H7 (cell line): ENCODE data around the gene HSPG2. TPM values are rescaled to one million over a fixed set of nuclear protein-coding genes. Genes with fewer than 3 reads are reported as not detected.

Source experiments
- DNase-seq: peaks from one replicate; pipeline ENCODE4 v3.0.0; 2012
- H3K27me3 ChIP-seq: 2 replicates; pipeline ENCODE4 v1.6.0; 2011; ENCODE audit warnings: mild to moderate bottlenecking, low read length; ENCODE audit not compliant: control insufficient read depth, insufficient read depth
- H3K36me3 ChIP-seq: replicated peaks from 2 replicates; pipeline ENCODE4 v1.5.1; 2011; ENCODE audit warnings: low read length; ENCODE audit not compliant: control insufficient read depth, insufficient read depth
- H3K4me3 ChIP-seq: 2 replicates; pipeline ENCODE4 v1.5.1; 2011; ENCODE audit warnings: low read depth, mild to moderate bottlenecking, control low read depth, low read length, moderate library complexity; ENCODE audit not compliant: insufficient read depth
- total RNA-seq: library from RNA; depleted of rRNA; stranded (reverse); fragments of >200 nt; shearing (Covaris generic); gene quantifications from 2 replicates; pipeline ENCODE4 v1.2.3, GENCODE V29; 2014

HSPG2 gene
- total RNA-seq, 1 experiment from 2014 or later = 49.2 TPM

DNA sequence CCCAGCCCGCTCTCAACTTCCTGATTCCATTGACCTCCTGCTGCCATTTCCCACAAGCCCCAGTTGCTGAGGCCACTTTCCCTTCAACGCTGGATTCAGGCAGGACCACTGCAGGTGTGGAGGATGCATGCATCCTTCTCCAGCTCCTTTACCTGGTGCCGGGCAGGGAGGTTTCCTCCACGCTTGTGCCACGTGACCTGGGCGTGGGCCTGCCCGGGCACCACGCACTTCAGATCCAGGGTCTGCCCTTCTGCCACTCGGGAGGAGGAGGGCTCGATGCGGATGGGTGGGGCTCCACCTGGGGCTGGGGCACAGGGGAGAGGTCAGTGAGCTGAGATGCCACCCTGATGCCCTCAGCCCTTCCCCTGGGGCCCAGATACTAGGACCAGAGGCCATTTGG, 93.1 kb downstream of the HSPG2 start:
- DNase-seq = no peak
- H3K4me3 ChIP-seq = no peak overlapping the region
- no peaks in the 10 kb centered on the region for H3K27me3 ChIP-seq
- peaks cover 26% of the 10 kb centered on the region for H3K36me3 ChIP-seq

DNA sequence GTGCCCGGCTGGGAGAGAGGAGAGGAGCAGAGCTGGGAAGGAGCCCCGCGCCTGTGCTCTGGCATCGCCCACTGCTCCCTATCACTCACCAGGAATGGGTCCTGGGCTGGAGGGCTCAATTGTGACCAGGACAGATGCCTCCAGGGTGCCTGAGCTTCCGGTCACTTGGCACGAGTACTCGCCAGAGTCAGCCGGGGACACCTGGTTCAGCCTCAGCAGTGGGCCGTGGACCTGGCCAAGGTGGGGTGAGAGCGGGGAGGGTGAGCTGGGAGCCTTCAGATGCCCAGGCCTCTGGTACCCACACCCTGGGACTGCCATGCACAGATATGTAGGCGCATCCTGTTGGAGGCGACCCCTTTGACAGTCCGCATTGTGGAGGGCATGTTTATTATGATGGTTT, 93.9 kb downstream of the HSPG2 start:
- H3K4me3 ChIP-seq = no peak overlapping the region
- H3K36me3 ChIP-seq = peaks cover 24% of the 10 kb centered on the region
- no peaks in the 10 kb centered on the region for H3K27me3 ChIP-seq
- DNase-seq = no peak

DNA sequence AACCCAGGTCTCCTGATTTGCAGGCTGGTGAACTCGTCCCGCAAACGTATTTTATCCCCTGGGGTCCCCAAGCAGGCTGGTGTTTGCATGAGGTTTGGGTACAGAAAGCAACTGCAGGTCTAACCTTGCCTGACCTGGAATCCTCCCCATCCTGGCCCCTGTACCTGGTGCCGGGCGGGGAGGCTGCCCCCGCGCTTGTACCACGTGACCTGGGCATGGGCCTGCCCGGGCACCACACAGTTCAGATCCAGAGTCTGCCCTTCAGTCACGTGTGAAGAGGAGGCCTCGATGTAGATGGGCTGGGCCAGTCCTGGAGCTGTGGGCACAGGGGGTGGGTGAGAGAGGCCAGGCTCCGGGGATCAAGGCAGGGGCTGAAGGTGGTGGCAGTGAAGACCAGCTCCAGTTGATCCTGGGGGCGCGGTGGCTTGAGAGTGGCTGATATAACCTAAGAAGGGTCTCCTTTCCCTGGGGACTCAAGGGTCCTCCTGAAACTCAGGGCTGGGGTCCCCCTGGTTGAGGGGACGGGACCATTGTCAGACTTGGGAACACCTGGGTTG, 94.4 kb downstream of the HSPG2 start:
- H3K4me3 ChIP-seq = no peak overlapping the region
- H3K36me3 ChIP-seq = peaks cover 26% of the 10 kb centered on the region
- no peaks in the 10 kb centered on the region for H3K27me3 ChIP-seq
- no peak for DNase-seq

DNA sequence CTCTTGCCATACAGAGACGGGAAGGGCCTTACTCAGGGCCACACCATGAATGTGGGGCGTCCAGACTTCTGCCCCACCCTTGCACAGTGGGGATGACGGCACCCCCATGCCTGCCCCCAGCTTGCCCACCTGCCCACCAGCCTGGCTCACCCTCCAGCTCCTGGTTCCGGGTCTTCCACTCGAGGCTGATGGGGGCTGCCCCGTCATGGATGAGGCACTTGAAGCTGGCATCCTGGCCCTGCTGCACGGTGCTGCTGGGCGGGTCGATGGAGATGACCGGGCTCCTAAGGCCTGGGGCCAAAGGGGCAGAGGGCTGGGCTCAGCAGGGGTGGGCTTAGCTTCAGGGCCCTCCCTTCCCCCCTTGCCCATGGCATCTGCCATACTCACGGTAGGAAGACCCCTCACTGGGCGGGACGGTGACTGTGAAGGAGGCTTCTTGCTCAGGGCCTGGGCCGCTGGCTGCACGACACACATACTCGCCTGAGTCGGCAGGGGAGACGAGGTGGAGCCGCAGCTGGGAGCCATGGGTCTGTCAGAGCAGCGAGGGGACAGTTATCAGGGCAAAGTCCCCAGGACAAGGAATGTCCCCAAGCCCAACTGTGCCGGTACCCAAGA, 95.2 kb downstream of the HSPG2 start:
- peaks cover 23% of the 10 kb centered on the region for H3K36me3 ChIP-seq
- DNase-seq = no peak
- no peak overlapping the region for H3K4me3 ChIP-seq
- H3K27me3 ChIP-seq = no peaks in the 10 kb centered on the region

DNA sequence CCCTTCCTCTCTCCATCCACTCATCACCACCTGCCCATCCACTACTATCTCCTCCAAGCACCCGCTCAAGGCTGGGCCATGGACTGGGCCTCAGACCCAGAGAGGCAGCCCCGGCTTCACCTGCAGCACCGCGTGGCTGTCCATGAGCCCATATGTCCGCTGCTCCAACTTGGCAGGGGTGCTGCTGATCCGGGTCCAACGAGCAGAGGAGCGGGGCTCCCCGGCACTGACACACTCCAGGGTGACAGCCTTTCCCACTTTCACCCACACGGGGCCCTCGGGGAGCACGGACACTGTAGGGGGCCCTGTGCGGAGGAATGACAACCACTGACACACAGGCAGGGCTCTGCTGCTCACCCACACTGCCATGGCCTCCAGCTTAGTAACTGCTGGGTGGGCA, 96.1 kb downstream of the HSPG2 start:
- H3K36me3 ChIP-seq = peaks cover 23% of the 10 kb centered on the region
- no peak overlapping the region for H3K4me3 ChIP-seq
- DNase-seq = no peak
- H3K27me3 ChIP-seq = no peaks in the 10 kb centered on the region

DNA sequence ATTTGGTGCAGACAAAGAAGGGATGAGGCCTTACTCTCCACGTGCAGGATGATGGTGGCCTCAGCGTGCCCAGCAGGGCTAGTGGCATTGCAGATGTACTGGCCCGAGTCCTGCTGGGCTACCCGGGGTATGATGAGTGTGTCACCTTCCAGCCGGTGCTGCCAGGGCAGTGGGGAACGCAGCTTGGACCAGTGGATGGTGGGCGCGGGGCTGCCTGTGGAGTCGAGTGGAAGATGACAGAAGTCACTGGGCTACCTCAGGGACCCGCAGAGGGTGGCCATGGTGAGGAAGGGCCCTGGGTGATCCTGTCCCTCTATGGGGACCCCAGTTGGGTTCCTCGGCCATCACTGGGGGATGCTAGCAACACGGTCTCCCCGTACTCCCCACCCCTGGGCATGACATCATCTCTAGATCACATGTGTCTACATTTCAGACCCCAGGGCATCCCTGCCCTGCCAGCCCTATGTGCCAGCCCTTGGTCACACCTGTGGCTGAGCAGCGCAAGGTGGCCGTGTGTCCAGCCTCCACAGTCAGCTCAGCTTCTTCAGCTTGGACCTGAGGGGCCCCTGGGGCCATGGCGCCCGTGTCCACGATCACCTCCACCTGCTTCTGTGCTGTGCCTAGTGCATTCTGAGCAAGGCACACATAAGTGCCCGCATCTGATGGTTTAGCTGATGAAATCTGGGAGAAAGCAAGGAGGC, 97.6 kb downstream of the HSPG2 start:
- Histone ChIP-seq H3K27me3 (no peaks in the 10 kb centered on the region), H3K4me3 (no peak overlapping the region), H3K36me3 (peaks cover 29% of the 10 kb centered on the region)
- no peak for DNase-seq

DNA sequence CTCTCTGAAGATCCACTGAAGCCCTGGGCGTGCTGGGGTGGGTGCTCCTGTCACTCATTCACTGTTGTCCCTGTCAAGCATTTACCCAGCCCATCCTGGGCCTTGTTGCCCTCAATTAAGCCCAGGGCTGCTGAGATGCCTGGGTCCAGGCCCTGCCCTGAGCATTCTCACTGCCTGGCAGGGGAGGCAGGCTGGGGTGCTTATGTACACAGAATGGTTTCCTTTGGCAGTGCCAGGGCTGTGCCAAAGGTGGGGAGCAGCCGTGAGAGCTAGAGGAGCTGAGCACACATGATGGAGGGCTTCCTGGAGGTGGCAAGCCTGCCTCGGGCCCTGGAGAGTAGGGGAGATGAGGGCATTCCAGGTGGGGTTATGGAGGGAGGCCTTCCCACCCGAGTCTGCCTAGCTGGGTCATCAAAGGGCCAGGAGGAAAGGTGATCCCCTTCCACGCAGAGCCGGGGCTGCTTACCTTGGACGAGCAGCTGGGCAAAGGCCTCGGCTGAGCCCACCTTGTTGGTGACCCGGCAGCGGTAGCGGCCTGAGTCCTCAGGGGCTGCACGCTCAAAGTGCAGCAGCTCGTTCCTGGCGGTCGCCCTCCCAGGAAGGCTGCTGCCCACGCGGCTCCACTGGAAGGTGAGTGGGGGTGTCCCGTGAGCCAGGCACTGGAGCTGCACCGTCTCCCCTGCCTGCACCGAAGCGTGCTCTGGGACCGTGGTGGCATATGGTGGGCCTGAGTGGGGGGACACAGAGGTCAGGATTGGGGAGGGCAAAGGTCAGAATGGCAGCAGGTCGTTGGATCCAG, 98.6 kb downstream of the HSPG2 start:
- peaks cover 38% of the 10 kb centered on the region for H3K36me3 ChIP-seq
- no peaks in the 10 kb centered on the region for H3K27me3 ChIP-seq
- H3K4me3 ChIP-seq = no peak overlapping the region
- DNase-seq = no peak

DNA sequence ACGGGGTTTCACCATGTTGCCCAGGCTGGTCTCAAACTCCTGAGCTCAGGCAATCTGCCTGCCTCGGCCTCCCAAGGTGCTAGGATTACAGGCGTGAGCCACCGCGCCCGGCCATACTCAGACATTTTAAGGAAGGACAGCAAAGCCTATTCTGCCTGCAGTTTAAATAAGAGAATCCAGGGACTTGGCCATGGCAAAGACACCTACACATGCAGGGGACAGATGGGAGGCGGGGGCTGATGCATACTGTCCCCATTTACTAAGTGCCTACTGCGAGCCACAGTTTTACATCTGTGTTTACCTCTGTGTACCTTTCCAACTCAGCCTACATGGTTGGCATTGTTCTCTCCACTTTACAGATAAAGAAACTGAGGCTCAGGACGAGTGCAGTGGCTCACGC, 99.6 kb downstream of the HSPG2 start:
- Histone ChIP-seq H3K36me3 (peaks cover 40% of the 10 kb centered on the region), H3K4me3 (no peak overlapping the region), H3K27me3 (no peaks in the 10 kb centered on the region)
- DNase-seq = no peak

DNA sequence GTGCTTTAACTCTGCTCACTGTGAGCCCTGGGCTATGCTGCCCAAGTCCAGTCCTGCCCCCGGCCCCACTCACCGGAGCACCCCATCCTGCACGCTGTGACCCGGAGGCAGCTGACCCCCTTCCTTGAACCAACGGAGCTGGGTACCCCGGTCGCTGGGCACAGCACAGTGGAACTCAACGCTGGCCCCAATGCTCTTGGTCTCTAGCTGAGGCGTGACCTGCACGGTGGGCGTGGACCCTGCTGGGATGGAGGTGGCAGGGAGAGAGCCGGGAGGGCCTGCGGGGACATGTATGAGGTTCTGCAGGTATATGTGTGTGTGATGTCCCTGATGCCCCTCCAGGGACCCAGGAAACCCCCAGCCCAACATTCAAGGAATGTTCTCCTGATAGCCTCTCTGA, 100.4 kb downstream of the HSPG2 start:
- H3K4me3 ChIP-seq = no peak overlapping the region
- no peaks in the 10 kb centered on the region for H3K27me3 ChIP-seq
- no peak for DNase-seq
- peaks cover 35% of the 10 kb centered on the region for H3K36me3 ChIP-seq

DNA sequence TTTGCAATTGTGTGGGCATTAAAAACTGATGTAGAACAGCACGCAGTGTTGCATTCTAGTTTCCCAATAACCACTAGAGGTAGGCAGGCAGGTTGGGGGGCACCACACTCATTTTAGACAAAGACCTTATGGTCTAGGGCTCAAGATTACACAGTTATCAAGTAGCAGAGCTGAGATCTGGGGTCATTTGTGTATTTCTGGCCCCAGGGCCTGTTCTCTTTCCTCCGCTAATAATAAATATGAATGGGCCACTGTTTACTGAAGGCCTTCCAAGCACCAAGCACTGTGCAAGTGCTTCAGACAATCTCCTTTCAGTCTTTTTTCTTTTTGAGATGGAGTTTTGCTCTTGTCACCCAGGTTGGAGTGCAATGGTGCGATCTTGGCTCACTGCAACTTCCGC, 101.1 kb downstream of the HSPG2 start:
- peaks cover 32% of the 10 kb centered on the region for H3K36me3 ChIP-seq

DNA sequence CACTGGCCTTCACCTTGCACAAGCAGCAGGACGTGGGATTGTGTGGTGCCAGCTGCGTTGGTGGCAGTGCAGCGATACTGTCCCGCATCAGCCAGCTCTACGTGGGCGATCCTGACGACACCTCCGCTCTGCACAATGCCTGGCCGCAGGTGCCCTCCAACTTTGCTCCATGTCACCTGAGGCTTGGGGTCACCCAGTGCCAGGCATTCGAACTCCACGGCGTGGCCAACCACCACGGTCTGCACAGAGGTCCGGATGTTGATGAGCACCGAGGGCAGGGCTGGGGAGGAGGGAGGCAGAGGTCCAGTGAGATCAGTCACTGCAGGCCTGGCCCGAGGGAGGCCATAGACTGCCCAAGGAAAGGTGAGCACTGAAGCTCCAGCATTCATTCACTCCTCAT, 102.4 kb downstream of the HSPG2 start:
- peaks cover 32% of the 10 kb centered on the region for H3K36me3 ChIP-seq

More for the DNA sequence above, 101.1 kb downstream of the HSPG2 start:
- no peak for DNase-seq
- Histone ChIP-seq H3K4me3 (no peak overlapping the region), H3K27me3 (no peaks in the 10 kb centered on the region)

DNA sequence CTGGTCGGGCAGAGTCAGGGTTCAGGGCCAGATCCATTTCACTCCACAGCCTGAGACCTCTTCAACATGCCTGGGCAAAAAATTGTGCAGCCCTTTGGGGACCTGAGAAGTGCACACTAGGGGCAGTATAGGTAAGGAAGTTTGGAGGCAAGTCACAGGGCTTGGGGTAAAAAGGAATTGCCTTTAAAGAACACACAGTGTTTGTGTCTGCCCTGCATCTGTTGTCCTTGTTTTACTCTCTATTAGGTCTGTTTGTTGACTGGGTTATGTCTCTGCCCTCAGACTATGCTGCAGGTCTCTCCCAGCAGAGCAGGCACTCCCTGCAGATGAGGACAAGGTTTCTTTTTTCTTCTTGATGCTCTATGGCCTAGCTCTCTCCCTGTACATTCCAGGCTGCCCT, 103.0 kb downstream of the HSPG2 start:
- DNase-seq = no peak
- H3K36me3 ChIP-seq = peaks cover 30% of the 10 kb centered on the region
- no peaks in the 10 kb centered on the region for H3K27me3 ChIP-seq
- no peak overlapping the region for H3K4me3 ChIP-seq

More for the DNA sequence above, 102.4 kb downstream of the HSPG2 start:
- no peak overlapping the region for H3K4me3 ChIP-seq
- no peak for DNase-seq
- no peaks in the 10 kb centered on the region for H3K27me3 ChIP-seq

DNA sequence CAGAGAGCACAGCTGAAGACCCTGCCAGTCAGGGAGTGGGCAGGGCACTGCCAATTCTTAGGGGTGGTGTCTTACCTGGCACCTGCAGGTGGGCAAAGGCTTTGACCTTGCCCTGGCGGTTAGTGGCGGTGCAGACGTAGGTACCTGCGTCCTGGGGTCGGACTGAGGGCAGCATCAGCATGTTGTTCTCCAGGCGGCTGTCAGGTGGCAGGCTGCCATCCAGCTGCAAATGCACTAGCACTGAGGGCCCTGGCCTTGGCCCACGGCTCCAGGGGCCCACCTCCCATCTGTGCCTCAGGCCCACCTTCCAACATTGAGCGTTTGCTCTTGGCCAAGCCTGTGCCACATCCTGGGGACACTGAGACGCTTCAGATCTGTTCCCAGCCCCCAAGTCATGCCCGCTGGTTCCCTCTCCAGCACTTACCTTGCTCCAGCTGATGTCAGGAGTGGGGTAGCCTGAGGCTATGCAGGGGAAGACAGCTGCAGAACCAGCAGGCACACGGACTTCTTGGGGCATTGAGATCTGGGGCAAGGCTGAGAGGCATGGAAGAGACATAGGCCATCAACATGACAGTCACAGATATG, 103.6 kb downstream of the HSPG2 start:
- H3K36me3 ChIP-seq = peaks cover 27% of the 10 kb centered on the region
- no peak for DNase-seq

DNA sequence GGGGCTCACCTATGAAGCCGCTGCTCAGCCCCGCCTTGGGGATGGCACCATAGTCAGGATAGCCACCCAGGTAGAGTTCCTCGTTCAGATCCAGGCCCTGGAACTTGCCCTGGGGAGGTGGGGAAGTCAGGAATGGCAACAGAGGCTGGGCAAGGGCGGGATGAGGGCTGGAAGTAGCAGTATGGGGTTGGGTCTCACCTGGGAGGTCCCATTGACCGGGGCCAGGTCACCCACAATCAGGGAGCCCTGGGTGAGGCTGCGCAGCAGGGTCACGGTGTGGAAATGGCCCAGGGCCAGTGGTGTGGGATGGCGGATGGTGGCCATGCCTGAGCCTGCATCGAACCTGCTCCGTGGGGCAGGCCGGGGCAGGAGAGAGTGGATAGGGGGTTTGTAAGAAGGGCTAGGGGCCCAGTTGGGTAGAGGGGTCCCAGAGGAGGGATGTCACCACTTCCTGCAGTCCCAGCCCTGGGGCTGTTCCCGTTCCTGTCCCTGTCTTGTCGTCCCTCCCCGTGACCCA, 105.6 kb downstream of the HSPG2 start:
- no peak for DNase-seq
- peaks cover 29% of the 10 kb centered on the region for H3K36me3 ChIP-seq
- no peak overlapping the region for H3K4me3 ChIP-seq
- H3K27me3 ChIP-seq = no peaks in the 10 kb centered on the region

More for the DNA sequence above, 103.6 kb downstream of the HSPG2 start:
- Histone ChIP-seq H3K4me3 (no peak overlapping the region), H3K27me3 (no peaks in the 10 kb centered on the region)
